HepG2 (cell line): ENCODE results near the gene GSTK1. TPM values are rescaled to one million over a fixed set of nuclear protein-coding genes. Genes with fewer than 3 reads are reported as not detected.

Experiments
- ATRX ChIP-seq: sonication (generic); formaldehyde crosslinking; IDR thresholded peaks from 2 replicates; pipeline ENCODE4 v1.4.0; 2020; ENCODE audit warnings: missing genetic modification reagents, borderline replicate concordance
- JARID2 ChIP-seq: sonication (generic); formaldehyde crosslinking; IDR thresholded peaks from 2 replicates; pipeline ENCODE4 v1.8.1; 2023; ENCODE audit warnings: missing genetic modification reagents, inconsistent platforms; ENCODE audit not compliant: insufficient replicate concordance
- RBM39 ChIP-seq: fragments of 200-400 bp; formaldehyde crosslinking; IDR thresholded peaks from one replicate; pipeline ENCODE4 v1.6.1; 2018; ENCODE audit warnings: antibody characterized with exemption, mild to moderate bottlenecking, low read depth, low read length; ENCODE audit not compliant: poor library complexity, severe bottlenecking
- SIN3A ChIP-seq: IDR thresholded peaks from 2 replicates; pipeline ENCODE4 v1.6.1; 2011; ENCODE audit warnings: low read depth, mild to moderate bottlenecking, control low read depth, low read length, borderline replicate concordance
- SSRP1 ChIP-seq: IDR thresholded peaks from 2 replicates; pipeline ENCODE4 v1.6.1; 2016; ENCODE audit warnings: control low read depth
- TOPORS ChIP-seq: sonication (generic); formaldehyde crosslinking; IDR thresholded peaks from 2 replicates; pipeline ENCODE4 v1.8.0; 2023; ENCODE audit warnings: mild to moderate bottlenecking, missing genetic modification reagents
- U2AF1 ChIP-seq: fragments of 200-400 bp; formaldehyde crosslinking; optimal IDR thresholded peaks from 2 replicates; pipeline ENCODE3; 2017; ENCODE audit warnings: mild to moderate bottlenecking, low read depth, low read length
- ZFP62 ChIP-seq: sonication (generic); formaldehyde crosslinking; IDR thresholded peaks from 2 replicates; pipeline ENCODE4 v1.4.0; 2020; ENCODE audit warnings: missing genetic modification reagents
- ZNF24 ChIP-seq: fragments of 450-650 bp; IDR thresholded peaks from 2 replicates; pipeline ENCODE4 v1.6.1; 2017; ENCODE audit warnings: antibody characterized with exemption, mild to moderate bottlenecking
- ZNF451 ChIP-seq: sonication (generic); formaldehyde crosslinking; IDR thresholded peaks from 2 replicates; pipeline ENCODE4 v1.5.0; 2020; ENCODE audit warnings: mild to moderate bottlenecking, missing genetic modification reagents
- polyA plus RNA-seq, 8 experiments: library from polyadenylated mRNA; depleted of rRNA in 3 of 8; stranded (reverse) in 7 of 8; unstranded in 1 of 8; fragments of >200 nt; fragmentation: Illumina TruSeq in 4 of 8; extraction: Trizol in 4 of 8; gene quantifications; 2 replicates each; pipeline versions ENCODE4 v1.2.1 to v1.2.3, GENCODE V29; 2011 to 2016; ENCODE audit warnings: low read depth in 4 of 8, missing spikeins in 1 of 8, mixed read lengths in 1 of 8; ENCODE audit not compliant: insufficient read depth in 1 of 8
- total RNA-seq, 5 experiments: library from RNA; depleted of rRNA; stranded (reverse); fragments of >200 nt; fragmentation: Illumina TruSeq; extraction: Trizol; gene quantifications; 2 replicates each; pipeline ENCODE4 v1.2.3, GENCODE V29; 2016; ENCODE audit warnings: low read depth in 1 of 5
- TF ChIP-seq, protein P1 (sequence below): sonication (generic); formaldehyde crosslinking; IDR thresholded peaks from 2 replicates; pipeline ENCODE4 v1.5.1; 2020; ENCODE audit warnings: mild to moderate bottlenecking, missing genetic modification reagents, borderline replicate concordance
- TF ChIP-seq, protein P2 (sequence below): sonication (generic); formaldehyde crosslinking; IDR thresholded peaks from 2 replicates; pipeline ENCODE4 v1.4.0; 2020; ENCODE audit warnings: mild to moderate bottlenecking, missing genetic modification reagents
- TF ChIP-seq, protein P3 (sequence below): sonication (generic); formaldehyde crosslinking; IDR thresholded peaks from 2 replicates; pipeline ENCODE4 v1.8.0; 2022; ENCODE audit warnings: missing genetic modification reagents, mild to moderate bottlenecking, inconsistent platforms, borderline replicate concordance
- TF ChIP-seq, protein P4 (sequence below): sonication (generic); formaldehyde crosslinking; IDR thresholded peaks from 2 replicates; pipeline ENCODE4 v1.8.0; 2022; ENCODE audit warnings: mild to moderate bottlenecking, missing genetic modification reagents; ENCODE audit not compliant: insufficient replicate concordance

GSTK1 gene
- total and polyA plus RNA-seq, 2 of the 13 experiments (the other 11 are each of a cell fraction or from before 2014, with no cell fraction given), result 64.6 to 92.1 TPM

DNA sequence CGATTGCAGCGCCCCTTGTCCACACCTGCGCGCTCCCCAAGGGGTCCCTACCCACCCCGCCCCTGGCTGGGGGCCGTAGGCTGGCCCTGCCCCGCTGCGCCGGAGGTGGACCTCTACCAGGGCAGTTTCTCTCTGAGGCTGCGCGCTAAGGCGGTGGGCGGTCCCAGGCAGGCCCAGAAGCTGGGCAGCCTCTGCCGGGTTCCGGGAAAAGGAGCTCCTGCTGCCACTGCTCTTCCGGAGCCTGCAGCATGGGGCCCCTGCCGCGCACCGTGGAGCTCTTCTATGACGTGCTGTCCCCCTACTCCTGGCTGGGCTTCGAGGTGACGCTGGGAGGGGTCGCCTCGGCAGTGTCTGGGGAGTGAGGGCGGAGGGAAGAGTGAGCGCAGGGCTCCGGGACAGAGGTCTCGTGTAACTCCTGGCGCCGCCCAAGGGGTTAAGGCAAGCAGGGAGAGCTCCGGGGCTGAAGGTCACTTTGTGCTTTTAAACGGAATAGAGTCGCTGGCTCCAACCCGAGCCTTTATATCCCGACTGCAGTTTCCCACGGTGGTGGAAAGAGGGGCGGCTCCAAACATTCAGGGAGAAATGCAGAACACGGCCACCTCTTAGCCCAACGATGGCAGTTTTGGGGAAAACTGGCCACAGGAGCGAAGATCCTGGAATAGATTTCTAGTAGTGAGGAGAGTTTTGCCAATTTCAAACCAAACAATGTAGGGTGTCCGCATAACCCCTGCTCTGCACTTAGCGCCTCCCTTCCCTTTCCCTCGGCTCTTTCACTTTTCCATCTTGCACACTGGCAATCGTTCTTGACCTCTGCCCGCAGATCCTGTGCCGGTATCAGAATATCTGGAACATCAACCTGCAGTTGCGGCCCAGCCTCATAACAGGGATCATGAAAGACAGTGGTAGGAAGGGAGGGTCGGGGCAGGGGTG lies at the start of gene GSTK1 (continued):
- TF ChIP-seq SSRP1 (no peak; the same call in 1 of the 2 replicates), ATRX (CRISPR knock-in tag) (no peak), RBM39 (peak; percentile 58), ZNF24 (no peak), TOPORS (CRISPR knock-in tag) (peak; percentile 62; the same call in 1 of the 2 replicates), ZNF451 (peak; percentile 72; the same call in 1 of the 2 replicates), SIN3A (peak; percentile 80), ZFP62 (CRISPR knock-in tag) (no peak), U2AF1 (peak; percentile 85), JARID2 (CRISPR knock-in tag) (no peak)
- TF ChIP-seq, protein P1, sequence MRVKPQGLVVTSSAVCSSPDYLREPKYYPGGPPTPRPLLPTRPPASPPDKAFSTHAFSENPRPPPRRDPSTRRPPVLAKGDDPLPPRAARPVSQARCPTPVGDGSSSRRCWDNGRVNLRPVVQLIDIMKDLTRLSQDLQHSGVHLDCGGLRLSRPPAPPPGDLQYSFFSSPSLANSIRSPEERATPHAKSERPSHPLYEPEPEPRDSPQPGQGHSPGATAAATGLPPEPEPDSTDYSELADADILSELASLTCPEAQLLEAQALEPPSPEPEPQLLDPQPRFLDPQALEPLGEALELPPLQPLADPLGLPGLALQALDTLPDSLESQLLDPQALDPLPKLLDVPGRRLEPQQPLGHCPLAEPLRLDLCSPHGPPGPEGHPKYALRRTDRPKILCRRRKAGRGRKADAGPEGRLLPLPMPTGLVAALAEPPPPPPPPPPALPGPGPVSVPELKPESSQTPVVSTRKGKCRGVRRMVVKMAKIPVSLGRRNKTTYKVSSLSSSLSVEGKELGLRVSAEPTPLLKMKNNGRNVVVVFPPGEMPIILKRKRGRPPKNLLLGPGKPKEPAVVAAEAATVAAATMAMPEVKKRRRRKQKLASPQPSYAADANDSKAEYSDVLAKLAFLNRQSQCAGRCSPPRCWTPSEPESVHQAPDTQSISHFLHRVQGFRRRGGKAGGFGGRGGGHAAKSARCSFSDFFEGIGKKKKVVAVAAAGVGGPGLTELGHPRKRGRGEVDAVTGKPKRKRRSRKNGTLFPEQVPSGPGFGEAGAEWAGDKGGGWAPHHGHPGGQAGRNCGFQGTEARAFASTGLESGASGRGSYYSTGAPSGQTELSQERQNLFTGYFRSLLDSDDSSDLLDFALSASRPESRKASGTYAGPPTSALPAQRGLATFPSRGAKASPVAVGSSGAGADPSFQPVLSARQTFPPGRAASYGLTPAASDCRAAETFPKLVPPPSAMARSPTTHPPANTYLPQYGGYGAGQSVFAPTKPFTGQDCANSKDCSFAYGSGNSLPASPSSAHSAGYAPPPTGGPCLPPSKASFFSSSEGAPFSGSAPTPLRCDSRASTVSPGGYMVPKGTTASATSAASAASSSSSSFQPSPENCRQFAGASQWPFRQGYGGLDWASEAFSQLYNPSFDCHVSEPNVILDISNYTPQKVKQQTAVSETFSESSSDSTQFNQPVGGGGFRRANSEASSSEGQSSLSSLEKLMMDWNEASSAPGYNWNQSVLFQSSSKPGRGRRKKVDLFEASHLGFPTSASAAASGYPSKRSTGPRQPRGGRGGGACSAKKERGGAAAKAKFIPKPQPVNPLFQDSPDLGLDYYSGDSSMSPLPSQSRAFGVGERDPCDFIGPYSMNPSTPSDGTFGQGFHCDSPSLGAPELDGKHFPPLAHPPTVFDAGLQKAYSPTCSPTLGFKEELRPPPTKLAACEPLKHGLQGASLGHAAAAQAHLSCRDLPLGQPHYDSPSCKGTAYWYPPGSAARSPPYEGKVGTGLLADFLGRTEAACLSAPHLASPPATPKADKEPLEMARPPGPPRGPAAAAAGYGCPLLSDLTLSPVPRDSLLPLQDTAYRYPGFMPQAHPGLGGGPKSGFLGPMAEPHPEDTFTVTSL (CRISPR knock-in tag), result peak; percentile 21; the same call in 1 of the 2 replicates
- TF ChIP-seq, protein P2, sequence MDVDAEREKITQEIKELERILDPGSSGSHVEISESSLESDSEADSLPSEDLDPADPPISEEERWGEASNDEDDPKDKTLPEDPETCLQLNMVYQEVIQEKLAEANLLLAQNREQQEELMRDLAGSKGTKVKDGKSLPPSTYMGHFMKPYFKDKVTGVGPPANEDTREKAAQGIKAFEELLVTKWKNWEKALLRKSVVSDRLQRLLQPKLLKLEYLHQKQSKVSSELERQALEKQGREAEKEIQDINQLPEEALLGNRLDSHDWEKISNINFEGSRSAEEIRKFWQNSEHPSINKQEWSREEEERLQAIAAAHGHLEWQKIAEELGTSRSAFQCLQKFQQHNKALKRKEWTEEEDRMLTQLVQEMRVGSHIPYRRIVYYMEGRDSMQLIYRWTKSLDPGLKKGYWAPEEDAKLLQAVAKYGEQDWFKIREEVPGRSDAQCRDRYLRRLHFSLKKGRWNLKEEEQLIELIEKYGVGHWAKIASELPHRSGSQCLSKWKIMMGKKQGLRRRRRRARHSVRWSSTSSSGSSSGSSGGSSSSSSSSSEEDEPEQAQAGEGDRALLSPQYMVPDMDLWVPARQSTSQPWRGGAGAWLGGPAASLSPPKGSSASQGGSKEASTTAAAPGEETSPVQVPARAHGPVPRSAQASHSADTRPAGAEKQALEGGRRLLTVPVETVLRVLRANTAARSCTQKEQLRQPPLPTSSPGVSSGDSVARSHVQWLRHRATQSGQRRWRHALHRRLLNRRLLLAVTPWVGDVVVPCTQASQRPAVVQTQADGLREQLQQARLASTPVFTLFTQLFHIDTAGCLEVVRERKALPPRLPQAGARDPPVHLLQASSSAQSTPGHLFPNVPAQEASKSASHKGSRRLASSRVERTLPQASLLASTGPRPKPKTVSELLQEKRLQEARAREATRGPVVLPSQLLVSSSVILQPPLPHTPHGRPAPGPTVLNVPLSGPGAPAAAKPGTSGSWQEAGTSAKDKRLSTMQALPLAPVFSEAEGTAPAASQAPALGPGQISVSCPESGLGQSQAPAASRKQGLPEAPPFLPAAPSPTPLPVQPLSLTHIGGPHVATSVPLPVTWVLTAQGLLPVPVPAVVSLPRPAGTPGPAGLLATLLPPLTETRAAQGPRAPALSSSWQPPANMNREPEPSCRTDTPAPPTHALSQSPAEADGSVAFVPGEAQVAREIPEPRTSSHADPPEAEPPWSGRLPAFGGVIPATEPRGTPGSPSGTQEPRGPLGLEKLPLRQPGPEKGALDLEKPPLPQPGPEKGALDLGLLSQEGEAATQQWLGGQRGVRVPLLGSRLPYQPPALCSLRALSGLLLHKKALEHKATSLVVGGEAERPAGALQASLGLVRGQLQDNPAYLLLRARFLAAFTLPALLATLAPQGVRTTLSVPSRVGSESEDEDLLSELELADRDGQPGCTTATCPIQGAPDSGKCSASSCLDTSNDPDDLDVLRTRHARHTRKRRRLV (CRISPR knock-in tag), result peak; percentile 61; the same call in 1 of the 2 replicates
- TF ChIP-seq, protein P3, sequence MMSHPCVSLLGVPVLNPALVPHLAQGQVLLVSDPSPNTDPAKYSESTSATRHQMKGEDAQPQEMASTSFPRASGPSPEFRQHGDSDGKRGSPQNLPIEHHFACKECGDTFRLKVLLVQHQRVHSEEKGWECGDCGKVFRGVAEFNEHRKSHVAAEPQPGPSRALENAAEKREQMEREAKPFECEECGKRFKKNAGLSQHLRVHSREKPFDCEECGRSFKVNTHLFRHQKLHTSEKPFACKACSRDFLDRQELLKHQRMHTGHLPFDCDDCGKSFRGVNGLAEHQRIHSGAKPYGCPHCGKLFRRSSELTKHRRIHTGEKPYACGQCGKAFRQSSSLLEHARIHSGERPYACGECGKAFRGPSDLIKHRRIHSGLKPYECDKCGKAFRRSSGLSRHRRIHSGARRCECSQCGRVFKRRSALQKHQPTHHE (CRISPR knock-in tag), result no peak
- TF ChIP-seq, protein P4, sequence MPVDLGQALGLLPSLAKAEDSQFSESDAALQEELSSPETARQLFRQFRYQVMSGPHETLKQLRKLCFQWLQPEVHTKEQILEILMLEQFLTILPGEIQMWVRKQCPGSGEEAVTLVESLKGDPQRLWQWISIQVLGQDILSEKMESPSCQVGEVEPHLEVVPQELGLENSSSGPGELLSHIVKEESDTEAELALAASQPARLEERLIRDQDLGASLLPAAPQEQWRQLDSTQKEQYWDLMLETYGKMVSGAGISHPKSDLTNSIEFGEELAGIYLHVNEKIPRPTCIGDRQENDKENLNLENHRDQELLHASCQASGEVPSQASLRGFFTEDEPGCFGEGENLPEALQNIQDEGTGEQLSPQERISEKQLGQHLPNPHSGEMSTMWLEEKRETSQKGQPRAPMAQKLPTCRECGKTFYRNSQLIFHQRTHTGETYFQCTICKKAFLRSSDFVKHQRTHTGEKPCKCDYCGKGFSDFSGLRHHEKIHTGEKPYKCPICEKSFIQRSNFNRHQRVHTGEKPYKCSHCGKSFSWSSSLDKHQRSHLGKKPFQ (CRISPR knock-in tag), result no peak
